Activated naive CD4-positive, alpha-beta T cell treated with anti-CD3 and anti-CD28 coated beads for 36 hours (primary cell): ENCODE data around the gene RNASE3. TPM values are rescaled to one million over a fixed set of nuclear protein-coding genes. Genes with fewer than 3 reads are reported as not detected.
"Not testable (repeated sequence)": the region's sequence is repeated elsewhere in the genome, so short reads cannot be mapped to it uniquely, and the experiment has no call there.

Experiments used
- CTCF ChIA-PET: fragments of 350-600 bp; sonication (Branson Sonifier 250); formaldehyde crosslinking; loops from one replicate; lab custom pipeline; 2021; ENCODE audit warnings: antibody characterized with exemption; lab: Charles Lee
- DNase-seq: peaks from one replicate; pipeline ENCODE4 v3.0.0-alpha.2; 2020
- H3K27ac Mint-ChIP-seq: one replicate; pipeline ENCODE4 v1.8.0; 2021; ENCODE audit warnings: mild to moderate bottlenecking, mixed read lengths
- H3K27me3 Mint-ChIP-seq: one replicate; pipeline ENCODE4 v1.8.0; 2021; ENCODE audit warnings: low read depth, mixed read lengths
- H3K36me3 Mint-ChIP-seq: one replicate; pipeline ENCODE4 v1.8.0; 2021; ENCODE audit warnings: low read depth, mixed read lengths
- H3K4me1 Mint-ChIP-seq: one replicate; pipeline ENCODE4 v1.8.0; 2021; ENCODE audit warnings: low read depth, mixed read lengths
- H3K4me3 Mint-ChIP-seq: one replicate; pipeline ENCODE4 v1.8.0; 2021; ENCODE audit warnings: mild to moderate bottlenecking, moderate library complexity, mixed read lengths
- H3K9me3 Mint-ChIP-seq: one replicate; pipeline ENCODE4 v1.8.0; 2021; ENCODE audit warnings: mixed read lengths
- intact Hi-C: fragments of 100-400 bp; cut with micrococcal nuclease; formaldehyde crosslinking; loops from one replicate; pipeline ENCODE4 v1.15.1; 2023
- total RNA-seq, 2 experiments: library from RNA; stranded (reverse); gene quantifications; one replicate each; pipeline ENCODE4 v1.2.3, GENCODE V29; 2021

The RNASE3 gene
- not detected for total RNA-seq

DNA sequence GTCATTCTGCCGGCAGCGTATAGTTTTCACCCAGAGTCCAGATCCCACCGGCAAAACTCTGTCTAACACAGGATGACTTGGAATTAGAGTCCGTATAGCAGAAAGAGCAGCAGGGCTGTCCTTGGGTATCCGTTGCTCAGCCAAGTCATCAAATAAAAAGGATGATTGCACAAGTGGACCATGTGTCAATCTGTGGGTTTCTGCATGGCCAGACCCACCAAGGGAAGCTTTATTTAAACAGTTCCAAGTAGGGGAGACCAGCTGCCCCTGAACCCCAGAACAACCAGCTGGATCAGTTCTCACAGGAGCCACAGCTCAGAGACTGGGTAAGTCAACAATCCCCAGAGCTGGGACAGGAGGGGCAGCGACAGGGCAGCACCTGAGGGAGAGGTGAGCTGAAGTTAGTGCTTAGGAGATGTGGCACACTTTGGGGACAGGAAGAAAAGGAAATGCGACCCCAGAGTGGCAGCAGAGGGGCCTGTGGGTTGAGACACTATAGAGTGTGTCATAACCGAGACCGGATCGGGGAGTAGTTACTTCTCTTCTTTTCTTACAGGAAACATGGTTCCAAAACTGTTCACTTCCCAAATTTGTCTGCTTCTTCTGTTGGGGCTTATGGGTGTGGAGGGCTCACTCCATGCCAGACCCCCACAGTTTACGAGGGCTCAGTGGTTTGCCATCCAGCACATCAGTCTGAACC, at the start of gene RNASE3:
RNASE3 (plus strand) TSS at position 260 of the 700 bp plus-strand sequence; CDS start at position 562, 302 bp downstream.
- H3K36me3 Mint-ChIP-seq, H3K4me3 Mint-ChIP-seq, H3K4me1 Mint-ChIP-seq, DNase-seq, H3K9me3 Mint-ChIP-seq, CTCF ChIA-PET, intact Hi-C loops, H3K27ac Mint-ChIP-seq: not testable (repeated sequence)
- peaks cover 14% of the 10 kb centered on the region for H3K27me3 Mint-ChIP-seq

DNA sequence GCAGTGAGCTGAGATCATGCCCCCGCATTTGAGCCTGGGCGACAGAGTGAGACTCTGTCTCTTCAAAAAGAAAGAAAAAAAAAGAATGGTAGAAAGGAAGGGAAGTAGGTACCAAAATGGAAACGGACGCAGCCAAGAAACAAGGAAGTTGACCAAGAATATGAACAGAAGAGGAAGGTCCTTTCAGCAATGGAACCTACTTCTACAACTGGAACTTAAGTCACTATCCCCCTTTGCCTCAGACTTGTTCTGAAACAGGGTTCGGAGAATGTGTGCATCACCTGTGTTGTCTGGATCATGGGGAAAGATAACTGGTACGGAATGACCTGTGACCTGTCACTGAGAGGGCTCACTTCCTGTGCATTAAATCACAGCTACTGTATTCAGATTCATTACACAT, 44.6 kb upstream of the RNASE3 start:
- CTCF ChIA-PET = interaction anchor here (0.9 to 1.2 kb wide), 2 partner anchors 11 to 149 kb away, joined by 3 to 4 read pairs; no protein-coding TSS in a partner anchor
- H3K9me3 Mint-ChIP-seq = no peaks in the 10 kb centered on the region
- H3K27ac Mint-ChIP-seq = no peak overlapping the region
- H3K4me3 Mint-ChIP-seq = no peak overlapping the region
- H3K4me1 Mint-ChIP-seq = no peaks in the 10 kb centered on the region
- H3K36me3 Mint-ChIP-seq = no peaks in the 10 kb centered on the region
- intact Hi-C loops = no loop called here
- no peak for DNase-seq
- H3K27me3 Mint-ChIP-seq = no peaks in the 10 kb centered on the region

- CTCF ChIA-PET = interaction anchor here (0.9 to 2.2 kb wide), 5 partner anchors 9 to 203 kb away, joined by 4 to 6 read pairs (median 5); no protein-coding TSS in a partner anchor
- no peak overlapping the region for H3K4me3 Mint-ChIP-seq
- DNase-seq = no peak
- H3K9me3 Mint-ChIP-seq = no peaks in the 10 kb centered on the region
- H3K4me1 Mint-ChIP-seq = no peaks in the 10 kb centered on the region
- H3K27ac Mint-ChIP-seq = no peak overlapping the region
- intact Hi-C loops = no loop called here
- no peaks in the 10 kb centered on the region for H3K36me3 Mint-ChIP-seq
- no peaks in the 10 kb centered on the region for H3K27me3 Mint-ChIP-seq
Measured at GRCh38 chr14:20848316-20848954, 42.8 kb upstream of the RNASE3 start.

- Mint-ChIP-seq H3K36me3 (no peaks in the 10 kb centered on the region), H3K4me3 (no peak overlapping the region), H3K4me1 (no peaks in the 10 kb centered on the region), H3K27ac (no peak overlapping the region), H3K9me3 (no peaks in the 10 kb centered on the region), H3K27me3 (no peaks in the 10 kb centered on the region)
- DNase-seq = no peak
- CTCF ChIA-PET = interaction anchor here (0.9 to 2.2 kb wide), 6 partner anchors 8 to 204 kb away, joined by 3 to 6 read pairs (median 4); no protein-coding TSS in a partner anchor
- intact Hi-C loops = no loop called here
Measured at GRCh38 chr14:20848955-20849570, 42.1 kb upstream of the RNASE3 start.

DNA sequence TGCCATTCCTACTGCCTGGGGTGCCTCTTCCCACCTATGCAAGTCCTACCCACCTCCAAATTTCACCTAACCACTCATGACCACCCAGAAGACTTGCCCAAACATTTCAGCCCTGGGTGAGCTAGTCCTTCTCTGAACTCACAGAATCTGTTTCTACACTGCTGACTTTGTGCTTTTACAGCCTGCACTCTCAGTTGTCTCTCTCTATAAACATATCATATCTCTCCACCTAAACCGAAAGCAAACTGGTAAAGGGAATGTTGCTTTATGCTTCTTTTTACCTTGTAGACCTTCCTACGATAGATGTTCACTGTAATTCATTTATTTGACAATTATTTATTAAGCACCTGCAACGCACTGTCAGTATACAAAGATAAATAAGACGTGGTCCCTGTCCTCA, 38.1 kb upstream of the RNASE3 start:
- CTCF ChIA-PET = interaction anchor here (1.7 kb wide), 1 partner anchor 95 kb away, joined by 4 read pairs; no protein-coding TSS in a partner anchor
- no peaks in the 10 kb centered on the region for H3K36me3 Mint-ChIP-seq
- no peaks in the 10 kb centered on the region for H3K9me3 Mint-ChIP-seq
- no peak overlapping the region for H3K4me3 Mint-ChIP-seq
- no peak overlapping the region for H3K27ac Mint-ChIP-seq
- DNase-seq = no peak
- H3K27me3 Mint-ChIP-seq = no peaks in the 10 kb centered on the region
- no peaks in the 10 kb centered on the region for H3K4me1 Mint-ChIP-seq
- intact Hi-C loops = no loop called here

GRCh38 chr14:20855652-20856291, 35.4 kb upstream of the RNASE3 start:
- no peak overlapping the region for H3K4me3 Mint-ChIP-seq
- no peaks in the 10 kb centered on the region for H3K4me1 Mint-ChIP-seq
- no peaks in the 10 kb centered on the region for H3K36me3 Mint-ChIP-seq
- H3K9me3 Mint-ChIP-seq = no peaks in the 10 kb centered on the region
- no peaks in the 10 kb centered on the region for H3K27me3 Mint-ChIP-seq
- no peak overlapping the region for H3K27ac Mint-ChIP-seq
- intact Hi-C loops = loop anchor here (1.0 to 5.0 kb wide), 4 partner anchors 97 to 252 kb away; no protein-coding TSS in a partner anchor
- CTCF ChIA-PET = interaction anchor here (1.0 to 2.1 kb wide), 7 partner anchors 12 to 161 kb away, joined by 3 to 19 read pairs (median 5); no protein-coding TSS in a partner anchor
- peak; percentile 62 for DNase-seq

DNA sequence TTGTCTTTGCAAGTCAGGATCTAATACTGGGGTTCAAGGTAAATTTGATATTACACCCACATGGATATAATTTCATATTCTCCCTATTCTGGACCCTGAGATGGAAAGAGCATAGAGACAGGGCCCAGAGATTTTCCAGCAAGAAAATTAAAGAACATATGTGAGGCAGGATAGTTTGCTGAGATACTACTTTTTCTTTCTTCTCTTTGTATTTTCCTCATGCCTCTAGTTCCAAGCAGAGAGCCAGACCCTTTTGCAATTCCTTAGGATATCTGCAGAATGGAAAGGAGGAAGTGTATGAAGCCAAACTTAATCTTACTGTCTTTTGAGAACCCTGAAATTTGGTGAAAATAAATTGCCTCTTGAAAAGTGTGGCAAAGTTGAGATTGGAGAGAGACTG, 34.0 kb upstream of the RNASE3 start:
- Mint-ChIP-seq H3K4me1 (no peaks in the 10 kb centered on the region), H3K9me3 (no peaks in the 10 kb centered on the region), H3K27me3 (peaks cover 5% of the 10 kb centered on the region), H3K27ac (no peak overlapping the region), H3K36me3 (no peaks in the 10 kb centered on the region), H3K4me3 (no peak overlapping the region)
- DNase-seq = no peak
- intact Hi-C loops = loop anchor here (1.0 to 5.0 kb wide), 5 partner anchors 16 to 250 kb away; no protein-coding TSS in a partner anchor
- CTCF ChIA-PET = interaction anchor here (0.7 to 5.0 kb wide), 23 partner anchors 8 to 247 kb away, joined by 3 to 89 read pairs (median 5); partner anchors contain the start of gene ANG

DNA sequence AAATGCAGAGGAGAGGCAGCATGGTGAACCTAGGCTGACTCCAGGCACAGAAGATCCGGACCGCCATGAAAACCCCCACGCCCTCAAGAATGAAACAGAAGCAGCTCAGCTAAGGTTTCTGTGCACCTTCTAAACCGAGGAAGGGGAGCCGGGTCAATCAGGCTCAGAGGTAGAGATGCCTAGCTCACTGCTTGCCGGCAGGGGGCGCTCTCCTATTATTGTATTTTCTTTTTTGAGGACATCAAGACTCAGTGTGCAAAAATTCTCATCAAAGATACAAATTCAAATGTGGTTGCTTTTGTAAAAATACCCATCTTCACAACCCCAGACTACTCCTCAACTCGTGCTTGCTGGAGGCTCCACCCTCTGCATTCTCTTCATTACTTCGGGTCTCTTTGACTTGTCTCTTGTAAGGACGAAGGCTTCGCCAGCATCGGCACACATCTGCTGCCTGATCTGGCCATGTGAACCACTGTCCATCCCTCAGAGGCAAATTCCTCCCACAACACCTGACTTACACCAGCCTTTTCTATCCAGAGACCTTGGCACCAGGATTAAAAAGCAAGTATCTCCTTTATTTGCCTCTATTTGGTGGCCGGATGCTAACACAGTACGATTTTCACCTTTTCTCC, 33.4 kb upstream of the RNASE3 start:
- Mint-ChIP-seq H3K27ac (no peak overlapping the region), H3K4me3 (no peak overlapping the region), H3K9me3 (no peaks in the 10 kb centered on the region), H3K27me3 (peaks cover 7% of the 10 kb centered on the region), H3K4me1 (no peaks in the 10 kb centered on the region), H3K36me3 (no peaks in the 10 kb centered on the region)
- CTCF ChIA-PET = interaction anchor here (0.7 to 5.0 kb wide), 23 partner anchors 9 to 247 kb away, joined by 3 to 89 read pairs (median 5); partner anchors contain the start of gene ANG
- intact Hi-C loops = loop anchor here (1.0 to 5.0 kb wide), 5 partner anchors 16 to 250 kb away; no protein-coding TSS in a partner anchor
- DNase-seq = peak; percentile 87

GRCh38 chr14:20866194-20866593, 25.0 kb upstream of the RNASE3 start:
- Mint-ChIP-seq H3K27ac (no peak overlapping the region), H3K27me3 (peaks cover 16% of the 10 kb centered on the region), H3K36me3 (no peaks in the 10 kb centered on the region), H3K9me3 (no peaks in the 10 kb centered on the region), H3K4me3 (no peak overlapping the region), H3K4me1 (no peaks in the 10 kb centered on the region)
- DNase-seq = no peak
- intact Hi-C loops = no loop called here
- CTCF ChIA-PET = interaction anchor here (0.6 to 2.6 kb wide), 5 partner anchors 8 to 405 kb away, joined by 3 to 20 read pairs (median 6); partner anchors contain the start of gene PIP4P1

- H3K4me1 Mint-ChIP-seq = no peaks in the 10 kb centered on the region
- H3K27ac Mint-ChIP-seq = no peak overlapping the region
- intact Hi-C loops = no loop called here
- peaks cover 12% of the 10 kb centered on the region for H3K27me3 Mint-ChIP-seq
- no peaks in the 10 kb centered on the region for H3K36me3 Mint-ChIP-seq
- no peak overlapping the region for H3K4me3 Mint-ChIP-seq
- H3K9me3 Mint-ChIP-seq = no peaks in the 10 kb centered on the region
- CTCF ChIA-PET = interaction anchor here (0.6 to 2.6 kb wide), 4 partner anchors 9 to 336 kb away, joined by 3 to 20 read pairs (median 8); no protein-coding TSS in a partner anchor
- DNase-seq = peak; percentile 9
Measured at GRCh38 chr14:20866963-20867362, 24.2 kb upstream of the RNASE3 start.
